Fibroblast of villous mesenchyme (primary cell): ENCODE data around the gene FOSB. TPM values are rescaled to one million over a fixed set of nuclear protein-coding genes. Genes with fewer than 3 reads are reported as not detected.

Source experiments
- DNase-seq: peaks from one replicate; pipeline ENCODE4 v3.0.0-alpha.2; 2010; ENCODE audit warnings: low read depth
- H3K4me3 ChIP-seq: 2 replicates; pipeline ENCODE4 v1.5.1; 2011; ENCODE audit warnings: low read depth, mild to moderate bottlenecking, low read length
- CTCF ChIP-seq: IDR thresholded peaks from 2 replicates; pipeline ENCODE4 v1.5.1; 2012; ENCODE audit warnings: low read depth, mild to moderate bottlenecking, low read length; ENCODE audit not compliant: insufficient read depth
- total RNA-seq: library from RNA; depleted of rRNA; stranded (reverse); fragments of >200 nt; gene quantifications from 2 replicates; pipeline ENCODE4 v1.2.3, GENCODE V29; 2012

FOSB gene
- total RNA-seq, 1 donor, result 13.0 TPM

- H3K4me3 ChIP-seq, result no peak overlapping the region
- TF ChIP-seq CTCF, result no peak
- DNase-seq, result no peak
Measured at GRCh38 chr19:45471111-45471930, 3.5 kb downstream of the FOSB start.

GRCh38 chr19:45471931-45472562, 4.3 kb downstream of the FOSB start:
- DNase-seq, result no peak
- TF ChIP-seq CTCF, result no peak
- H3K4me3 ChIP-seq, result peak overlapping the region; percentile 39

- DNase-seq, result no peak
- TF ChIP-seq CTCF, result no peak
- H3K4me3 ChIP-seq, result peak overlapping the region; percentile 39
Measured at GRCh38 chr19:45472563-45473366, 5.0 kb downstream of the FOSB start.

GRCh38 chr19:45473367-45473681, 5.5 kb downstream of the FOSB start:
- H3K4me3 ChIP-seq, result no peak overlapping the region
- no peak for DNase-seq
- no peak for TF ChIP-seq CTCF

- no peak for TF ChIP-seq CTCF
- no peak for DNase-seq
- H3K4me3 ChIP-seq, result no peak overlapping the region
Measured at GRCh38 chr19:45473682-45474605, 6.1 kb downstream of the FOSB start.
